GM18861 (cell line): Measurements from ENCODE around the gene DOCK3.
"Not testable (repeated sequence)": the region's sequence is repeated elsewhere in the genome, so short reads cannot be mapped to it uniquely, and the experiment has no call there.

ENCODE experiments used
- ATAC-seq: cut with Tn5 transposase; IDR thresholded peaks from one replicate; pipeline ENCODE4 v1.9.1; 2021; ENCODE audit not compliant: unreplicated experiment

DOCK3 gene

GRCh38 chr3:50790894-50791293 lies 116.2 kb downstream of the DOCK3 start:
- ATAC-seq, result not testable (repeated sequence)

GRCh38 chr3:50792568-50792967 lies 117.8 kb downstream of the DOCK3 start:
- ATAC-seq, result no peak

- ATAC-seq, result not testable (repeated sequence)
Observed at GRCh38 chr3:50803805-50804204, 129.1 kb downstream of the DOCK3 start.

GRCh38 chr3:50804376-50804775 lies 129.6 kb downstream of the DOCK3 start:
- ATAC-seq, result not testable (repeated sequence)

- ATAC-seq, result no peak
Observed at GRCh38 chr3:50805321-50805720, 130.6 kb downstream of the DOCK3 start.

DNA sequence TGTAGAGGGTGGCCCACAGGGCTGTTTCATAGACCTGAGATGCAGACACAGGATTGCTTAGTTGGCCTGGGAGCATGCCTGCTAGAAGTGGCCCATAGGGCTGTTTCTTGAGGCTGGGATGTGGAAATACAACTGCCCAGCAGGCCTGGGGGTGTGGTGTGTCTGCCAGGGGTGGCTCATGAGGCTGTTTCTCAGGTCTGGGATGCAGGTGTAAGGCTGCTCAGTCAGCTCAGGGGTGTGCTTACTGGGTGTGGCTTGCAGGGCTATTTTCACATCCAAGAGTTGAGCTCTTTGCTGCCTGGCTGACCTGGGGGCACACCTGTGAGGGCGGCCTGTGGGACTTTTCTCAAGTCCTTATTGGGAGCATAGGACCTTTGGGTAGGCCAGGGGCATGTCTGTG lies 131.3 kb downstream of the DOCK3 start:
- ATAC-seq, result no peak

DNA sequence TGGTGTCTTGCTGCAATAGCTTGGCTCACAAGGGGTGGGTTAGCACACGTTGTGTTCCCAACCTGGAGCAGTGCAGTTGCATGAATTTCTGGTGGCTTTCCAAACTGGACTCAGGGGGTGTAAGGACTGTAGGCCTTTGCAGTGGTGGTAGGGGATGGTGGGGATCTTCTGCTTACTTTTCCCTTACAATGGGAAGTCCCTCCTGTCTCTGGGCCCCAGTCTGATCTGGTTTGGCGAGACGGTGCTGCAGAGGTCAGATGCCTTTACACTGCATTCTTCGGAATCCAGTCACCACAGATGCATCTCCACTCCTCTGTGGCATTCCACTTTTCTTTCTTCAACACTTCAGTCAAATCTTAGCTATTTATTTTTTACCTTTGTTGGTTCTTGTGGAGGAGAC lies 132.1 kb downstream of the DOCK3 start:
- no peak for ATAC-seq

GRCh38 chr3:50807266-50807665 lies 132.5 kb downstream of the DOCK3 start:
- no peak for ATAC-seq

DNA sequence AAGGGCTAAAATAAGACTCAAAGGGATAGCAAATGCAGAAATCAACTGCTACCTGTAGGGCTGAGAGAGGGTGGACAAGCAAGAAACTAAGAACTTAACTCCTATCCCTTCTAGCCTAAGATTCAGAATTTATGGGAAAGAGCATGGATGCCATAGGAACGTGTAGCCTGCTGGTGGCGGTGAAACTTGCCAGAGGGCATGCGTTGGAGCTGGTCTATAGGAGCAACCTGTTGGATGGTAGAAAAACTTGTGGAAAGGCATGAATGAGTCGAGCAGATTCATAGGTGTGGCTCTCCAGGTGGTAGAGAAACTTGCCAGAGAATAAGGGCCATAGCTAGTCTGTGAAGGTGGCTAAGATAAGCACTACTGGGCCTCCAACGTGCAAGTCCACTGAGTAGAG lies 137.2 kb downstream of the DOCK3 start:
- no peak for ATAC-seq

GRCh38 chr3:50815844-50816243 lies 141.1 kb downstream of the DOCK3 start:
- ATAC-seq, result no peak

GRCh38 chr3:50816894-50817293 lies 142.2 kb downstream of the DOCK3 start:
- no peak for ATAC-seq

- ATAC-seq, result no peak
Observed at GRCh38 chr3:50817756-50818529, 143.2 kb downstream of the DOCK3 start.

GRCh38 chr3:50819882-50820281 lies 145.2 kb downstream of the DOCK3 start:
- no peak for ATAC-seq

- no peak for ATAC-seq
Observed at GRCh38 chr3:50825841-50826240, 151.1 kb downstream of the DOCK3 start.

GRCh38 chr3:50830451-50830850 lies 155.7 kb downstream of the DOCK3 start:
- no peak for ATAC-seq

DNA sequence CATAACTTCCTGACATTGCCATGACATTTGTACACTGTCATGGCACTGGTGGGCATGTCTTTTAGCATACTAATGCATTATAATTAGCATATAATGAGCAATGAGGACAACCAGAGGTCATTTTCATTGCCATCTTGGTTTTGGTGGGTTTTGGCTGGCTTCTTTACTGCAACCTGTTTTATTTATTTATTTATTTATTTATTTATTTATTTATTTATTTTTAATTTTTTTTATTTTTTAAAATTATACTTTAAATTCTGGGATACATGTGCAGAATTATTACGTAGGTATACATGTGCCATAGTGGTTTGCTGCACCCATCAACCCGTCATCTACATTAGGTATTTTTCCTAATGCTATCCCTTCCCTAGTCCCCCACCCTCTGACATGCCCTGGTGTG lies 156.3 kb downstream of the DOCK3 start:
- ATAC-seq, result not testable (repeated sequence)

DNA sequence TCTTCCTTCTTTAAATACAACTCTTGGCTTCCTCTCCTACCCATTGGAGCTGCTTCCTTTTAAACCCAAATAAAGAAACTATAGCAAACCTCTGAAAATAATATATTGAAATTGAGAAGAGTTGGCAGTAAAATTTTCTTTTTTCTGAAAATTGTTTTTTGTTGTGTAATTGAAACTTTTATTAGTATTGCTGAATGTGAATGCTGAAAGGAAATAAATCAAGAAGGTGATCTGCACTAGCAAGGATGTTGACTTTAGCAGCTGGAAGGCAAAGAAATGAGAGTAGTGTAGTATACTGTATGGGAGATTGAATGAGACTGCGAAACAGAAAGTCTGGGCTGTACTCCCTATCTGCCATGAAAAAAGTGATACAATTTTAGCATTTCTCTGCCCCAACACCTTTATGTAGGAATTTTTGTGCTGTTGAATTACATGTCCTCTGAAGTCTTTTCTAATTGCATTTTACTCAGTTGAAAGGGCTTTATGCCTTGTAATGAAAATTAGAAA lies 166.3 kb downstream of the DOCK3 start:
- ATAC-seq, result no peak

DNA sequence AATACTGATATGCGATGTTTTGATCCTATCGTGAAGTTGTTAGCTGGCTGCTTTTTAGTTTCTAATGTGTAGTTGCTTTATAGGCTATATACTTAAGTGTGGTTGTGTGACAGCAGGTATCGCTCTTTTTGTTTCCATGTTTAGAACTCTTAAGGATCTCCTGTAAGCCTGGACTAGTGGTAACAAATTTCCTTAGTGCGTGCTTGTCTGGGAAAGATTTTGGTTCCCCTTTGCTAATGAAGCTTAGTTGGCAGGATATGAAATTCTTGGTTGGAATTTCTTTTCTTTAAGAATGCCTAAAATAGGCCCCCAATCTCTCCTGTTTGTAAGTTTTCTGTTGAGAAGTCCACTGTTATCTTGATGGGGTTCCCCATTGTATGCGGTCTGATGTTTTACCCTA lies 173.6 kb downstream of the DOCK3 start:
- ATAC-seq, result no peak

DNA sequence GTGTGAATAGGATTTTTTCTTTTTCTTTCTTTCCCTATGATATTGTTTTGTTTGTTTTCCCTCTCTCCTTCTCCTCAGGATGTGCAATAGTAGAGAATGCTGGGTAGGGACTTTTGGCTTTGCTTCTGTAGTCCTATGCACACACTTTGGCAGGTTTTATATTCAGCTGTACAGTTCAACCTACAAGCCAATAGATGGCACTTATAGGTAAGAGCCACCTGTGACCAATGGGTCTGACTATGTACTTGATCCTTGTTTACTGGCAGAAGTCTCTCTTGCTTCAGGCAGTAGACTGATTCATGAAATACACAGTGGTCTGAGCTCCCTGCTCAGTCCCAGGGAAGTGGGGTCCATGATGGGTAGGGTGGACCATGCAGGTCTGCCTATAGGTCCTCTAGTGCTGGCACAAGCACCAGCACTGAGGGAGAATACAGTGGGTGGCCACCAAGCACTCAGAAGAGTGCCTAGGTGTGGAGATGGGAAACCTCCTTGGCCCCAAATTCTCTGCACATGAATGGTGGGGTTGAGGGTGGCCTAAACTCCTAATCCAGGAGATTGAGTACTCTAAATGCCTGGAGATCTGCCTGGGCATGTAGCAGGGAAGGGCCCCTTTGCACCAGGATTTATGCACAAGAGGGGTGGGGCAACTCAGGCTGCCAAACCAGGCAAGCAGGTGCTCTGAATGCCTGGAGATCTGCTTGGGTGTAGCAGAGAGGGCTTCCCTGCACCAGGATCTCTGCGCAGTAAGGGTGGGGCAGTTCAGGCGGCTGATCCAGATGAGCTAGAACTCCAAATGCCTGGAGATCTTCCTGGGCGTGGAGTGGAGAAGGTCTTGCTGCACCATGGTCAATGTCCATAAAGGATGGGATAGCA lies 176.1 kb downstream of the DOCK3 start:
- no peak for ATAC-seq

DNA sequence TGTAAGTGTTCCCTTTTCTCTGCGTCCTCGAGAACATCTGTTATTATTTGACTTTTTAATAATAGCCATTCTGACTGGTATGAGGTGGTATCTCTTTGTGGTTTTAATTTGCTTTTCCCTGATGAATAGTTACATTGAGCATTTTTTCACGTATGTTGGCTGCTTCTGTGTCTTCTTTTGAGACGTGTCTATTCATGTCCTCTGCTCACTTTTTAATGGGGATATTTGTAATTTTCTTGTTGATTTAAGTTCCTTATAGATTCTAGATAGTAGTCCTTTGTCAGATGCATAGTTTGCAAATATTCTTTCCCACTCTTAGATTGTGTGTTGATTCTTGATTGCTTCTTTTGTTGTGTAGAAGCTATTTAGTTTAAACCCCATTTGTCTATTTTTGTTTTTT lies 179.2 kb downstream of the DOCK3 start:
- ATAC-seq, result no peak

DNA sequence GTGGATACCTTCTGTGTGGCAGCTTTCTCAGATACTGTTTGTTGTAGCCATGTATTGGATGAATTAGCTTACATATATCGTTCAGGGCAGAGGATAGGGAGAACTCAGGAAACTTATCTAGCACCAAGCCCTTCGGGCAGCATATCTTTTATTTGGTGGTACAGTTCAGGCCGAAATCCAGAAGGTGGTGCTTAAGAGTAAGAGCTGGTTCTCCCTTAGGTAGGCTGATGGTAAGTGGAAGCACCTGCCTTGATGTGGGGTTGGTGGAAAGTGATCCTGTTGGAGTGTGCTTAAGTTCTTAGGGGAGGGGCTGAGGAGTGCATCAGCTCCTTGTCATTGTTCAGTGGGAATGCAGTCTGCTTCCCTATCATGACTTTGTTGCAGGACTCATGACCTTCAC lies 187.5 kb downstream of the DOCK3 start:
- no peak for ATAC-seq
